Vagina (tissue), 2 donors: ENCODE data around the gene CENPT.

Experiments used
- CTCF ChIP-seq, 3 experiments: fragments of 450-650 bp in 2 of 3; fragments of 200-600 bp in 1 of 3; sonication (generic) in 1 of 3; IDR thresholded peaks; one replicate each; pipeline ENCODE4 v1.5.1; 2017 to 2019; ENCODE audit warnings: antibody characterized with exemption in 3 of 3, mild to moderate bottlenecking in 2 of 3, moderate library complexity in 2 of 3
- POLR2A ChIP-seq, 2 donors: fragments of 450-650 bp; IDR thresholded peaks; one replicate each; pipeline ENCODE4 v1.6.1; 2017; ENCODE audit warnings: antibody characterized with exemption in 2 of 2, mild to moderate bottlenecking in 2 of 2, moderate library complexity in 2 of 2

GRCh38 chr16:67873435-67874370 lies 26.2 kb upstream of the CENPT start:
- no peak for TF ChIP-seq CTCF (IDR thresholded peaks at IDR 0.05)
- no peak for TF ChIP-seq POLR2A (IDR thresholded peaks at IDR 0.05)
